OCI-LY3 (cell line): Measurements from ENCODE around the gene DIPK1B.

Source experiments
- EZH2phosphoT487 ChIP-seq: fragments of 200-600 bp; shearing (Covaris generic); IDR thresholded peaks from 2 replicates; pipeline ENCODE4 v1.6.1; 2018; ENCODE audit warnings: antibody characterized with exemption, mixed run types, low read depth
- TF ChIP-seq, protein P1 (sequence below): fragments of 200-600, 300-600 bp; sonication (generic); IDR thresholded peaks from 2 replicates; pipeline ENCODE4 v1.5.1; 2014; ENCODE audit warnings: antibody characterized with exemption, low read length, low read depth

DNA sequence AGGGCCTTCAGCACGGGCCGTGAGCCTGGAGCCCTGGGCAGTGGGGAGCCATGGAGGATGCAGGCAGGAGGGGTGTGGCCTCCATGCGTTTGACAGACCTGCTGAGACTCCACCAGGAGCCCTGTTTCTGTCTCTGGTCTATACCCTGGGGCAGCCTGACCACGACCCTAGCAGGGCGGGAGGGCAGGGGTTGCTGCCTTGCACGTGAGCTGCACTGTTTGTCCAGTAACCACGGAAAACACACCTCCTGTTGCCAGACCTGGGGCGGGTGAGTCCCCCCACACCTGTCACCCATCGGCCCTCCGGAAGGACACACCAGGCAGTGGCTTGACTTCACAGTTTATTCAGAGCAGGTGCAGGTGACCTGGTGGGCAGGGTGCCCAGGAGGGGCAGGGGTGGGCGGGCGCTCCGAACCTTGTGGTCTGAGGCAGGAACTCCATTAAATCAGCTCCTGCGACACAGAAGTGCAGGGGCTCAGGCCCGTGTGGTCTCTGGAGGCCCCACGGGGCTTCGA is 41.7 kb downstream of the DIPK1B start:
- TF ChIP-seq, protein P1, sequence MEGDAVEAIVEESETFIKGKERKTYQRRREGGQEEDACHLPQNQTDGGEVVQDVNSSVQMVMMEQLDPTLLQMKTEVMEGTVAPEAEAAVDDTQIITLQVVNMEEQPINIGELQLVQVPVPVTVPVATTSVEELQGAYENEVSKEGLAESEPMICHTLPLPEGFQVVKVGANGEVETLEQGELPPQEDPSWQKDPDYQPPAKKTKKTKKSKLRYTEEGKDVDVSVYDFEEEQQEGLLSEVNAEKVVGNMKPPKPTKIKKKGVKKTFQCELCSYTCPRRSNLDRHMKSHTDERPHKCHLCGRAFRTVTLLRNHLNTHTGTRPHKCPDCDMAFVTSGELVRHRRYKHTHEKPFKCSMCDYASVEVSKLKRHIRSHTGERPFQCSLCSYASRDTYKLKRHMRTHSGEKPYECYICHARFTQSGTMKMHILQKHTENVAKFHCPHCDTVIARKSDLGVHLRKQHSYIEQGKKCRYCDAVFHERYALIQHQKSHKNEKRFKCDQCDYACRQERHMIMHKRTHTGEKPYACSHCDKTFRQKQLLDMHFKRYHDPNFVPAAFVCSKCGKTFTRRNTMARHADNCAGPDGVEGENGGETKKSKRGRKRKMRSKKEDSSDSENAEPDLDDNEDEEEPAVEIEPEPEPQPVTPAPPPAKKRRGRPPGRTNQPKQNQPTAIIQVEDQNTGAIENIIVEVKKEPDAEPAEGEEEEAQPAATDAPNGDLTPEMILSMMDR = no peak
- no peak for TF ChIP-seq EZH2phosphoT487
